ENCODE measurements around the gene STK38L.

The STK38L gene

GRCh38 chr12:27244689-27245488 lies 803 bp downstream of the STK38L start:
- Histone ChIP-seq H3K9ac (ENCODE audit: low read depth, low read length) (peak overlapping the region; percentile 86), H3K36me3 (ENCODE audit: insufficient read depth, low read length) (no peaks in the 10 kb centered on the region), H3K4me1 (ENCODE audit: insufficient read depth, low read length) (peaks cover 5% of the 10 kb centered on the region; the same call in 1 of the 2 replicates), H3K9me3 (ENCODE audit: control insufficient read depth, insufficient read depth, low read length) (no peaks in the 10 kb centered on the region)

- Histone ChIP-seq H3K9me3 (ENCODE audit: control insufficient read depth, insufficient read depth, low read length) (no peaks in the 10 kb centered on the region), H3K4me1 (ENCODE audit: insufficient read depth, low read length) (peaks cover 5% of the 10 kb centered on the region; the same call in 1 of the 2 replicates), H3K9ac (ENCODE audit: low read depth, low read length) (no peak overlapping the region)
Measured at GRCh38 chr12:27246141-27246540, 2.1 kb downstream of the STK38L start.

DNA sequence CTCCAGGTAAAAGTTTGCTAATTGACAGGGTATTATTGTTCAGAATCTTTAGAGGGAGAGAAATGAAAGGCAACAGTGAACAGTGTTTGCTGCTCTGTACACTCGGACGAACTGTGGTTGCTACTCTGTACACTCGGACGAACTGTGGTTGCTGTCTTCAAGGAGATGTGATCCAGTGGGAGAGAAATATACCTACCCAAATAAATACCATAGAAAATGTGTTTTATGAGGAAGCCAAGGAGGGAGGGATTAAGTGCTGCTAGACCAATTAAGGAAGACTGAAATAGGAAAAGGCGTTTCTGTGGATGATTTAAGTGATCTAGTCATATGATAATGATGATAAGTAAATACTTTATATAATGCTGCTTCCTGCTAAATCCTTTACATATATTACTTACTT lies 2.7 kb downstream of the STK38L start:
- Histone ChIP-seq H3K36me3 (ENCODE audit: insufficient read depth, low read length) (no peaks in the 10 kb centered on the region), H3K9ac (ENCODE audit: low read depth, low read length) (no peak overlapping the region), H3K4me1 (ENCODE audit: insufficient read depth, low read length) (peaks cover 5% of the 10 kb centered on the region; the same call in 1 of the 2 replicates), H3K9me3 (ENCODE audit: control insufficient read depth, insufficient read depth, low read length) (no peaks in the 10 kb centered on the region)

More at GRCh38 chr12:27246141-27246540, 2.1 kb downstream of the STK38L start:
- no peaks in the 10 kb centered on the region for H3K36me3 ChIP-seq (ENCODE audit: insufficient read depth, low read length)

DNA sequence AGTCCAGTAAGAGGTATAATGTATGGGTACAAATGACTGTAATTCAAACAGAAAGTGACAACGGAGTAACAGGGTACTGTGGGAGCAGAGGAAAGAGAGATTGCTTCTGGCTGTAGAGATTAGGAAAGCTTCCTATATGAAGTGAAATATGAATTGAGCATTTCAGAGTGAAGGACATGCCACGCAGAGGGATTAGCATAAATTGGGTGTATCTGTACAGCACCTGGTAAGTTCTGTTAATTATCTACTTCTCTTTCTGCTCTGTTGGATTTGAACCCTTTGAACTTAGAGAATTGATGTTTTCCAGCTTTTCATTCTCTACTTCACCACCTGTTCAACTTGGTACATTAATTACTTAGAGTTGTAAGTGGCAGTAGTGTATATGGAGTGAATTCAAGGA lies 8.8 kb downstream of the STK38L start:
- H3K36me3 ChIP-seq (ENCODE audit: insufficient read depth, low read length) = no peaks in the 10 kb centered on the region
- no peak overlapping the region for H3K9ac ChIP-seq (ENCODE audit: low read depth, low read length)
- H3K4me1 ChIP-seq (ENCODE audit: insufficient read depth, low read length) = no peaks in the 10 kb centered on the region
- no peaks in the 10 kb centered on the region for H3K9me3 ChIP-seq (ENCODE audit: control insufficient read depth, insufficient read depth, low read length)

DNA sequence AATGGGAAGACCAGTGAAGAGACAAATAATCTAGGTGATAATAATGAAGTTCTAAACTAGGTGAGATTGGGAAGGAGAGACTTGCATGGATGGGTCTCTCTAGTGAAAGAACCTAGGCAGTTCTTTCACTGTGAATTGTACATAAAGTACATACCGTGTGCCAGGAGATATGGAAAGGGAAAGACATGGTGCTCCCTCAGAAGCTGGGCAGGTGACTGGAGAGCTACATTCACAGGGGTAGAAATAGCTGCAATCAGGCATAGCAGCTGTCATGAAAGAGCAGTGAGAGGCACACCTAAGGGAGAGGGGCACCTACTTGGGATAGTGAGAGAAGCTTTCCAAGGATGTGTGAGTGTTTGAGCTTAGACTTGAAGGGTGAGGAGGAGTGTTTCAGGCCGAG lies 9.3 kb downstream of the STK38L start:
- Histone ChIP-seq H3K36me3 (ENCODE audit: insufficient read depth, low read length) (no peaks in the 10 kb centered on the region), H3K9me3 (ENCODE audit: control insufficient read depth, insufficient read depth, low read length) (no peaks in the 10 kb centered on the region), H3K4me1 (ENCODE audit: insufficient read depth, low read length) (no peaks in the 10 kb centered on the region), H3K9ac (ENCODE audit: low read depth, low read length) (no peak overlapping the region)

DNA sequence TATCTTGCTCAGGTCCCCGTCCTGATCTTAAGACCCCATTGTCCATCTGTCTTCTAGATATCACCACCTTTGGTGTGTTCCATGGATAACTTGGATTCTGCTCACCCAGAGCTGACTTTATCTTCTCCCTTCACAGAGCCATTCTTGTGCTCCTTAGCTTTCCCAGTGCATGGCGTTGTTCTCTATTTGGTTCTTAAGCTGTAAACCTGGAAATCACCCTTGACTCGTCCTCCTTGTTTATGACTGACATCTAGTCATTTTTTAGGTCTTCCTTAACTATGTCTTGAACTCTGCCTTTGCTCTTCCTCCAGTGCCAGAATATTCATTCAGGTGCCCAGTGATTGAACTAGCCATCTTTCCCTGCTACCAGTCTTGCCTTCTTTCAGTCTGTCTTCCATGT lies 11.7 kb downstream of the STK38L start:
- no peaks in the 10 kb centered on the region for H3K9me3 ChIP-seq (ENCODE audit: control insufficient read depth, insufficient read depth, low read length)
- H3K9ac ChIP-seq (ENCODE audit: low read depth, low read length) = no peak overlapping the region
- H3K4me1 ChIP-seq (ENCODE audit: insufficient read depth, low read length) = peaks cover 9% of the 10 kb centered on the region
- H3K36me3 ChIP-seq (ENCODE audit: insufficient read depth, low read length) = no peaks in the 10 kb centered on the region

GRCh38 chr12:27257104-27257843 lies 13.2 kb downstream of the STK38L start:
- H3K9me3 ChIP-seq (ENCODE audit: control insufficient read depth, insufficient read depth, low read length) = no peaks in the 10 kb centered on the region
- no peak overlapping the region for H3K9ac ChIP-seq (ENCODE audit: low read depth, low read length)
- H3K4me1 ChIP-seq (ENCODE audit: insufficient read depth, low read length) = peaks cover 14% of the 10 kb centered on the region
- H3K36me3 ChIP-seq (ENCODE audit: insufficient read depth, low read length) = no peaks in the 10 kb centered on the region

DNA sequence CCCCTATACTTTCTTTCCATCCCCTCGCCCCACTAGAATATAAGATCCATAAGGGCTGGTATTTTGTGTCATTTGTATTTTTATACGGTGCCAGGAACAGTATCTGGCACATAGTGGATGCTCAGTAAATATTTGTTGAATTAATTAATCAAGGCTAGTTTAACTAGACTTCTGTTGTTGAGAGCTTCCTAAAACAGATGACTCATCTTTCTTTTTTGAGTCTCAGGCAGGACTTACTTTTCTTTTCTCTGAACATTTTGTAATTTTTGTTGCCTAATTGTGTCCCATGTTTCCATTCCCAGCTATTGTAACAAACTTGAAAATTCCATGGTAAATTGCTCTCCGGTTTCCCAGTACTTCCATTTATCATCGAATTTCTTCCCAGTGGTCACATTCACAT lies 16.7 kb downstream of the STK38L start:
- peaks cover 14% of the 10 kb centered on the region for H3K4me1 ChIP-seq (ENCODE audit: insufficient read depth, low read length)
- H3K9me3 ChIP-seq (ENCODE audit: control insufficient read depth, insufficient read depth, low read length) = no peaks in the 10 kb centered on the region; the same call in 1 of the 2 replicates
- no peak overlapping the region for H3K9ac ChIP-seq (ENCODE audit: low read depth, low read length)
- no peaks in the 10 kb centered on the region for H3K36me3 ChIP-seq (ENCODE audit: insufficient read depth, low read length)

DNA sequence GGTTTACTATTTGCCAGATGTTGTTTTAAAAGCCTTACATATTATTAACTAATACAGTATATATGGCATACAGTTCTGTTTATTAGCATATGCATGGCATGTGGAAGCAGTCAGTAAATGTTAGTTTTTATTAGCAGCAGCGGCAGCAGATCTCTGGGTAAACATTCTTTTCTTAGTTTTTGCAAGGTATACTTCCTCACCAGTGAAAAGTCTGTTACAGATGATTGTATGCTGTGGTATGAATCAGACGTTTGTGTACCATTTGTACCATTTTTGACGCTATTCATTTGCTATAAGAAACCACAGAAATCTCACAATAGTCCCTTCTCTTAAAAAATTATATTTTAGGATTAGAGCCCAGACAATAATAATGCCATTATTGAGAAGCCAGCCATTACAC lies 17.8 kb downstream of the STK38L start:
- H3K4me1 ChIP-seq (ENCODE audit: insufficient read depth, low read length) = peaks cover 14% of the 10 kb centered on the region

DNA sequence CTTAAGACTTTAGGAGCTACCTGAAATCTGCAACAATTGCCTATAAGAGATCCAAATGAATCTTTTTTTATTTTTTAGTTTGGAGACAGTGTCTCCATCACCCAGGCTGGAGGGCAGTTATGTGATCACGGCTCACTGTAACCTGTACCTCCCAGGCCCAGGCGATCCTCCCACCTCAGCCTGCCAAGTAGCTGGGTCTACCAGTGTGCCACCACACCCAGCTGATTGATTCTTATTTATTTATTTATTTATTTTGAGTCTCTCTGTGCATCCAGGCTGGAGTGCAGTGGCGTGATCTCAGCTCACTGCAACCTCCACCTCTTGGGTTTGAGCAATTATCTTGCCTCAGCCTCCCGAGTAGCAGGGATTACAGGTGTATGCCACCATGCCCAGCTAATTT lies 26.1 kb downstream of the STK38L start:
- H3K4me1 ChIP-seq (ENCODE audit: insufficient read depth, low read length) = no peaks in the 10 kb centered on the region
- H3K9me3 ChIP-seq (ENCODE audit: control insufficient read depth, insufficient read depth, low read length) = no peaks in the 10 kb centered on the region; the same call in 1 of the 2 replicates

More for the DNA sequence above, 17.8 kb downstream of the STK38L start:
- Histone ChIP-seq H3K9ac (ENCODE audit: low read depth, low read length) (no peak overlapping the region), H3K9me3 (ENCODE audit: control insufficient read depth, insufficient read depth, low read length) (no peaks in the 10 kb centered on the region; the same call in 1 of the 2 replicates), H3K36me3 (ENCODE audit: insufficient read depth, low read length) (no peaks in the 10 kb centered on the region)

DNA sequence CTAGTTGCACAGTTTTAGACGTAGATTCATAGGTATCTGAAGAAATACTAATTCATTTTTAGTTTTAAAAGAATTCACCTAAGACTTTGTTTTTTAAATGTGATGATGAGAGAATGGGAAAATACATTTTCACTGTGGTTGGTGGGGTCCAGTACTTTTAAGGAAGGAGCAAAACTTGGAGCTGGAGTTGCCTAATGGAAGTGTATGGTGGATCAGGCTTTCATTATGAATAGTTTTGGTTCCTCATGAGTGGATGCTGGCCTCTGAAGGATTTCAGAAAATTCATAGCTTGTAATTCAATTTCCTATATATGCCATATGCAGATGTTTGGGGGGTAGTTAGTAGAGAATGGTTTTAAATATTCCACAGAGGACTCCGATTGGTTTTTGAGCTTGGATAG lies 27.1 kb downstream of the STK38L start:
- no peaks in the 10 kb centered on the region for H3K36me3 ChIP-seq (ENCODE audit: insufficient read depth, low read length)
- H3K9ac ChIP-seq (ENCODE audit: low read depth, low read length) = no peak overlapping the region
- H3K9me3 ChIP-seq (ENCODE audit: control insufficient read depth, insufficient read depth, low read length) = no peaks in the 10 kb centered on the region
- no peaks in the 10 kb centered on the region; the same call in 1 of the 2 replicates for H3K4me1 ChIP-seq (ENCODE audit: insufficient read depth, low read length)

More for the DNA sequence above, 26.1 kb downstream of the STK38L start:
- Histone ChIP-seq H3K36me3 (ENCODE audit: insufficient read depth, low read length) (no peaks in the 10 kb centered on the region), H3K9ac (ENCODE audit: low read depth, low read length) (no peak overlapping the region)

DNA sequence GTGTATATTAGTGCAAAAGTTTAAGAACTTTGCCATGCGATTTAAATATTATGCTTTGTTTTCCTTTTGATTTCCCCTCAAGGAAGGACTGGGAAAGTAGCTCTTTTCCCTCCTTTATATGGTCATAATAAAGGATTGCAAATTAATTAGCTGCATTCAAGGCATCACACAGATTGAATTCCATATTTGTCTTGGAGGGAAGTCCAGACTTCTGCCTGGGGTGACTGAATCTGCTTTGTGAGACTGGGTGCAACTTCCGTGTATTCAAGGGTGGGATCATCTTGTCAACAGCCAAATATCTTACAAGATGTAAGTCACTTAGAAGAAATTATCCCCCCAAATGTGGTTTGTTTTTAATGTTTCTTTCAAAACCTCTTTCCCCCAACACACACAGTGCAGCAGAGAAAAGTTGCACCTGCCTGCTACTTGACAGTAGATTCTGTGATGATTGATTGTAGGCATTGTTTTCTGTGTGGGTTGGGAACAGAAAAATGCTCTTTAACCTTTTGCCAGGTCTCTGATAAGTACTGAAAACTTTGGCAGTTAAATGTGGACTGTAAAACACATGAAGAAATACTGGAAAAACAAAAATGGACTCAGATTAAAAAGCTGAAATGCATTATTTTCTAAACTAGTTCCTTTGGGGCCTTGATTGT lies 28.4 kb downstream of the STK38L start:
- H3K9ac ChIP-seq (ENCODE audit: low read depth, low read length) = no peak overlapping the region

DNA sequence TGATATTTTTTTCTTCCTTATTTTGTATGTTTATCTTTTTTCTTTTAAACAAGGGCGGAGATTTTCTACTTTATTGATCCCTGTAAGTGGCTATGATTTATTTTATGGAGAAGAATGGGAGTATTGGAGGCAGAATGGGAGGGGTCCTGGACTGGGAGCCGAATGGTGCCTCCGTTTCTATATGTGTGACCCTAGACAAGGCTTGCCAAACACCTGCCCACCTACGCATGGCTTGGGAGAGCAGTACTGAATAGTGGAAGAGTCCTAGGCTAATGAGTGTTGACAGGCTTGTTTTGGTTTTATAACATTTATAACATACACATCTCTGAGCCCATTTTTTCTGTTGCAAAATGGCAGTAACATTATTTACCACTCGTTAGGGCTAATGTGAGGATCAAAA lies 29.0 kb downstream of the STK38L start:
- Histone ChIP-seq H3K9me3 (ENCODE audit: control insufficient read depth, insufficient read depth, low read length) (no peaks in the 10 kb centered on the region), H3K36me3 (ENCODE audit: insufficient read depth, low read length) (no peaks in the 10 kb centered on the region), H3K9ac (ENCODE audit: low read depth, low read length) (no peak overlapping the region), H3K4me1 (ENCODE audit: insufficient read depth, low read length) (peaks cover 17% of the 10 kb centered on the region)

More for the DNA sequence above, 28.4 kb downstream of the STK38L start:
- Histone ChIP-seq H3K36me3 (ENCODE audit: insufficient read depth, low read length) (no peaks in the 10 kb centered on the region), H3K9me3 (ENCODE audit: control insufficient read depth, insufficient read depth, low read length) (no peaks in the 10 kb centered on the region), H3K4me1 (ENCODE audit: insufficient read depth, low read length) (peaks cover 12% of the 10 kb centered on the region)

DNA sequence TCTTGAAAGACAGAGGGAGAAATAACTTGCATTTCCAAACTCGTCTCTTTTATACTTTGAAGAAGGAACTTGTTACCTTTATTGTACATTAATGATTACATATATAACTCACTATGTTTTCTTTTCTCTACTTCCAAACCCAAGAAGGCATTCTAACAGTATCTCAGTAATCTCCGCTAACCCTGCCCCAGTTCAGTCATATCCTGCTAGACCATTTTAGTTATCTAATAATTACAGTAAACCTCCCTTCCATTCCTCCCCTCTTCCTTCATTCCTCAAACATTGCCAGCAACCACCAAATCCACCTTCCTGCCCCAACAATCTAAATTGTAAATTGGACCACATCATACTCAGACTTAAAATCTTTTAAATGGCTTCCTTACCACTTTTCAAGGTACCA lies 30.6 kb downstream of the STK38L start:
- Histone ChIP-seq H3K36me3 (ENCODE audit: insufficient read depth, low read length) (no peaks in the 10 kb centered on the region), H3K9ac (ENCODE audit: low read depth, low read length) (no peak overlapping the region), H3K9me3 (ENCODE audit: control insufficient read depth, insufficient read depth, low read length) (no peaks in the 10 kb centered on the region), H3K4me1 (ENCODE audit: insufficient read depth, low read length) (peaks cover 20% of the 10 kb centered on the region)

All from ES-I3 (cell line).